ENCODE results near the gene GADD45GIP1.

DNA sequence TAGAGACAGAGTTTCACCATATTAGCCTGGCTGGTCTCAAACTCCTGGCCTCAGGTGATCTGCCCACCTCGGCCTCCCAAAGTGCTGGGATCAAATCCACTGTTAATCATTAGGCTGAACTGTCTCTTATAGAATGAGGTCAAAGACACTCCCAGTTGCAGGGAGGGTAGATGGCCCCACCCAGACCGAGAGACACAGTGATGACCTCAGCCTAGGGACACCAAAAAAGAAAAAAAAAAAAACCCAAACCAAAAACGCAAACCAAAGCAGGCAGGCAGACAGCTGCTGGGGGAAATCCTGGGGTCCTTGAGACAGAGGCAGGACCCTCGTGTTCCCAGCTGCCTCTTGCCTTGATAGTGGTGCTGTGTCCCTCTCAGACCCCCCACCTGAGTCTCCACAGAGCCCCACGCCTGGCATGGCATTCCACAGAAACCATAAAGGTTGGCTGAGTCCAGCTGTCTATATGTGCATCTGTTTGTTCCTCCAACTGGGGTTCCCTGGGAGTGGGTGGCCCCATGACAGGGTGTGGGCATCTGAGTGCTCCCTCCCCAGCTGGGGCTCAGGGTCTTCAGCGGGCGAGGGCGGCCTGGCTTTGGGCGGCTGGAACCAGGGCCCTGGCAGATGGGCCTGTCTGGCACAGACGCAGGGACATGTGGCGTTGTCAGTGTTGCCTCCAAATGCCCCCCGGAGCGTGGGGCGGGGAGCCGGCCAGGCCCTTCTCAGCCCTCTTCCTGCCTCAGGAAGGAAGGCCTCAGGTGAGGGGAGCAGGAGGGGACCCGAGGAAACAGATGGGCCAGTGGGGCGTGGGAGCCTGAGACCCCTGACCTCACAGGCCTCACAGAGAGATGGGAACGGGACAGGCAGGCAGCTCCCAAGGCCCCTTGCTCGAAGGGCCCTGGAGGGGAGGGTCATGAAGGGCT lies 17.5 kb upstream of the GADD45GIP1 start:
- TF ChIP-seq CTCF (IDR thresholded peaks at IDR 0.05; ENCODE audit: low read length): no peak
- TF ChIP-seq EZH2 (IDR thresholded peaks at IDR 0.05; ENCODE audit: borderline replicate concordance, low read length): no peak
